Natural killer cell (primary cell): Measurements from ENCODE around the gene MESP1. TPM values are rescaled to one million over a fixed set of nuclear protein-coding genes. Genes with fewer than 3 reads are reported as not detected.

Source experiments
- ATAC-seq, 3 donors: fragments of 150-1000 bp in 2 of 3; fragments of 200-7000 bp in 1 of 3; cut with Tn5 transposase; 1 replicate in 1 of 3; 2 replicates in 2 of 3; pipeline ENCODE4 v1.10.0; 2021; ENCODE audit warnings: mild to moderate bottlenecking in 2 of 3, moderate library complexity in 2 of 3
- DNase-seq, 2 donors: peaks; one replicate each; pipeline versions ENCODE4 v3.0.0 to v3.0.0-alpha.2; 2013 to 2021; ENCODE audit warnings: mixed read lengths in 1 of 2
- H3K27ac ChIP-seq: one replicate; pipeline ENCODE4 v1.5.1; 2013; ENCODE audit warnings: mild to moderate bottlenecking, low read length
- H3K27me3 ChIP-seq: one replicate; pipeline ENCODE4 v1.6.1; 2013; ENCODE audit warnings: low read length; ENCODE audit not compliant: control insufficient read depth, insufficient read depth
- H3K36me3 ChIP-seq: one replicate; pipeline ENCODE4 v1.6.1; 2013; ENCODE audit warnings: low read length; ENCODE audit not compliant: control insufficient read depth, insufficient read depth
- H3K4me1 ChIP-seq: one replicate; pipeline ENCODE4 v1.6.1; 2013; ENCODE audit warnings: low read length; ENCODE audit not compliant: control insufficient read depth, insufficient read depth
- H3K4me3 ChIP-seq: one replicate; pipeline ENCODE4 v1.5.1; 2013; ENCODE audit warnings: low read length
- H3K9me3 ChIP-seq: one replicate; pipeline ENCODE4 v1.6.1; 2013; ENCODE audit warnings: low read length; ENCODE audit not compliant: control insufficient read depth, insufficient read depth
- H3K27ac Mint-ChIP-seq, 2 donors: one replicate each; pipeline ENCODE4 v1.8.0; 2022; ENCODE audit warnings: mild to moderate bottlenecking in 2 of 2, mixed read lengths in 2 of 2, moderate library complexity in 1 of 2
- H3K27me3 Mint-ChIP-seq, 2 donors: one replicate each; pipeline ENCODE4 v1.8.0; 2022; ENCODE audit warnings: low read depth in 2 of 2, mixed read lengths in 2 of 2
- H3K36me3 Mint-ChIP-seq: one replicate; pipeline ENCODE4 v1.8.0; 2022; ENCODE audit warnings: mixed read lengths
- H3K4me1 Mint-ChIP-seq, 2 donors: one replicate each; pipeline ENCODE4 v1.8.0; 2022; ENCODE audit warnings: mixed read lengths in 2 of 2
- H3K4me3 Mint-ChIP-seq: one replicate; pipeline ENCODE4 v1.8.0; 2022; ENCODE audit warnings: mild to moderate bottlenecking, moderate library complexity, mixed read lengths
- H3K9me3 Mint-ChIP-seq, 2 donors: one replicate each; pipeline ENCODE4 v1.8.0; 2022; ENCODE audit warnings: mixed read lengths in 2 of 2
- CTCF ChIP-seq: fragments of 200-600 bp; IDR thresholded peaks from one replicate; pipeline ENCODE4 v1.8.0; 2022; ENCODE audit warnings: antibody characterized with exemption
- WGBS: methylation state at CpG from one replicate; pipeline ENCODE4 v1.1.7; 2013; ENCODE audit warnings: missing lambda C conversion rate; ENCODE audit not compliant: insufficient coverage; 5-methylcytosine and 5-hydroxymethylcytosine counted together
- intact Hi-C: fragments of 100-400 bp; cut with micrococcal nuclease; formaldehyde crosslinking; loops from one replicate; pipeline ENCODE4 v1.14.2; 2022
- total RNA-seq, 4 donors: library from RNA; stranded (reverse); fragments of 120-200 nt in 1 of 4; gene quantifications; one replicate each; pipeline versions ENCODE4 v1.2.3 to v1.2.4, GENCODE V29; 2013 to 2022

The MESP1 gene
- total RNA-seq, 3 donors from 2014 or later (not counting 1 experiment from before 2014, with no cell fraction given), result 0.45 to 2.9 (median 2.5) TPM

- no peaks in the 10 kb centered on the region for H3K36me3 ChIP-seq
- H3K9me3 ChIP-seq, result no peaks in the 10 kb centered on the region
- no peak overlapping the region for H3K27ac Mint-ChIP-seq
- no peaks in the 10 kb centered on the region for H3K36me3 Mint-ChIP-seq
- H3K27me3 Mint-ChIP-seq, result peaks cover 6 to 42% of the 10 kb centered on the region in 2 donors
- no peaks in the 10 kb centered on the region for H3K9me3 Mint-ChIP-seq
- no peak for ATAC-seq
- TF ChIP-seq CTCF, result no peak
- intact Hi-C loops, result no loop called here
- WGBS, result no CpG with 5 or more reads among the region's 1 CpG
- no peak overlapping the region for H3K27ac ChIP-seq
- DNase-seq, result no peak
- H3K27me3 ChIP-seq, result no peaks in the 10 kb centered on the region
- H3K4me1 Mint-ChIP-seq, result no peaks in the 10 kb centered on the region
- no peak overlapping the region for H3K4me3 ChIP-seq
- no peak overlapping the region for H3K4me3 Mint-ChIP-seq
- H3K4me1 ChIP-seq, result no peaks in the 10 kb centered on the region
Observed at GRCh38 chr15:89707577-89707976, 43.5 kb downstream of the MESP1 start.

DNA sequence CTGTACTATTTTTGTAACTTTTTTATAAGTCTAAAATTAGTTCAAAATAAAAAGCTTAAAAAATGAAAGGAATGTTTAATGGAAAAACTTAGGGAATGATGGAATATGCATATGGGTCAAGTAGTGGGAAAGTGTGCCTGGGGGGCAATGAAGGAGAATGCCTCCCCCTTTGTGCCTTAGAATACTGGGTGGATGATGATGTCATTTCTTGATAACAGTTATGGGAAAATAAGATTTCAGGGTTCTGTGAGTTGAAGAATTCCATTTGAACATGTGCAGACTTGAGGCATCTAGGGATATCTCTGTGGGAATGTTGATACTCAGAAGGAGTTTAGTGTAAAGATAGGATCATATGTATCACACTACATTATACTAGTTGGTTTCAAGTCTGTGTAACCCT lies 46.6 kb downstream of the MESP1 start:
- Mint-ChIP-seq H3K36me3 (no peaks in the 10 kb centered on the region), H3K27ac (no peak overlapping the region), H3K27me3 (peaks cover 7 to 39% of the 10 kb centered on the region in 2 donors), H3K4me3 (no peak overlapping the region), H3K4me1 (no peaks in the 10 kb centered on the region), H3K9me3 (no peaks in the 10 kb centered on the region)
- Histone ChIP-seq H3K4me1 (no peaks in the 10 kb centered on the region), H3K27ac (no peak overlapping the region), H3K4me3 (no peak overlapping the region), H3K9me3 (no peaks in the 10 kb centered on the region), H3K36me3 (no peaks in the 10 kb centered on the region), H3K27me3 (peaks cover 6% of the 10 kb centered on the region)
- intact Hi-C loops, result no loop called here
- no peak for TF ChIP-seq CTCF
- ATAC-seq (no peak), DNase-seq (no peak)

Other genes starting within 250 kb of the MESP1 start
- under 1 TPM; 0.13 to 0.59 (median 0.14) TPM for gene TICRR, start 175.8 kb downstream of the MESP1 start, total RNA-seq
- gene KIF7, start 95.8 kb downstream of the MESP1 start, total RNA-seq, result 1 to 10 TPM in 2 of 3 donors, under 1 TPM in 1; 0.93 to 3.6 (median 1.6) TPM
- gene PLIN1, start 71.9 kb downstream of the MESP1 start, total RNA-seq, result under 1 TPM; 0.40 to 0.75 (median 0.66) TPM
- 1 to 10 TPM; 2.0 to 3.1 (median 3.1) TPM for gene PEX11A, start 60.5 kb downstream of the MESP1 start, total RNA-seq
- gene WDR93, start 60.4 kb downstream of the MESP1 start, total RNA-seq, result under 1 TPM in 2 of 3 donors, not detected in 1; 0.25 to 0.38 TPM
- not detected for gene MESP2, start 25.1 kb upstream of the MESP1 start, total RNA-seq
- 10 to 100 TPM in 2 of 3 donors, 1 to 10 TPM in 1; 1.6 to 33.9 (median 10.9) TPM for gene ANPEP, start 63.6 kb upstream of the MESP1 start, total RNA-seq
- gene AP3S2, start 142.7 kb upstream of the MESP1 start, total RNA-seq, result 10 to 100 TPM; 28.4 to 38.2 (median 36.8) TPM
- gene ARPIN, start 161.7 kb upstream of the MESP1 start, total RNA-seq, result 1 to 10 TPM in 1 of 3 donors, under 1 TPM in 2; 0.23 to 5.5 (median 0.38) TPM